H1 (cell line): Measurements from ENCODE around the gene SCARB1. TPM values are rescaled to one million over a fixed set of nuclear protein-coding genes. Genes with fewer than 3 reads are reported as not detected.

ENCODE experiments used
- CTCF ChIA-PET: fragments of 300-600 bp; sonication (Branson Sonifier 250); formaldehyde crosslinking; loops from one replicate; lab custom pipeline; 2021; ENCODE audit not compliant: partially characterized antibody; lab: Charles Lee
- POLR2A ChIA-PET: fragments of 300-600 bp; sonication (Branson Sonifier 250); formaldehyde crosslinking; loops from one replicate; lab custom pipeline; 2021; ENCODE audit warnings: inconsistent platforms; ENCODE audit not compliant: partially characterized antibody; lab: Charles Lee
- DNase-seq, 2 experiments: peaks; one replicate each; pipeline versions ENCODE4 v3.0.0 to v3.0.0-alpha.2; 2010 to 2022; ENCODE audit warnings: low spot score in 2 of 2, low read depth in 1 of 2, mixed read lengths in 1 of 2
- FAIRE-seq: peaks from 2 replicates; lab custom pipeline; 2011; peaks lifted over from hg19 to GRCh38; lab: Jason Lieb, UNC
- H2AFZ ChIP-seq: 2 replicates; pipeline ENCODE4 v1.8.1; 2012; ENCODE audit warnings: low read length, inconsistent platforms
- H2AK5ac ChIP-seq: 2 replicates; pipeline ENCODE4 v1.6.1; 2013; ENCODE audit warnings: low read depth, low read length
- H2BK120ac ChIP-seq: replicated peaks from 2 replicates; pipeline ENCODE3; 2013; ENCODE audit warnings: low read depth, low read length, inconsistent platforms
- H2BK12ac ChIP-seq: 2 replicates; pipeline ENCODE4 v1.6.1; 2013; ENCODE audit warnings: low read depth, low read length
- H2BK15ac ChIP-seq: 2 replicates; pipeline ENCODE4 v1.6.1; 2013; ENCODE audit warnings: low read length
- H2BK20ac ChIP-seq: 2 replicates; pipeline ENCODE4 v1.6.1; 2013; ENCODE audit warnings: low read length
- H2BK5ac ChIP-seq: 2 replicates; pipeline ENCODE4 v1.6.1; 2013; ENCODE audit warnings: low read depth, low read length
- H3K14ac ChIP-seq: 2 replicates; pipeline ENCODE4 v1.6.1; 2013; ENCODE audit warnings: inconsistent platforms; ENCODE audit not compliant: insufficient read length
- H3K18ac ChIP-seq: 2 replicates; pipeline ENCODE4 v1.6.1; 2013; ENCODE audit warnings: low read length; ENCODE audit errors: extremely low read depth
- H3K23ac ChIP-seq: 2 replicates; pipeline ENCODE4 v1.6.1; 2013; ENCODE audit warnings: inconsistent platforms; ENCODE audit not compliant: insufficient read length
- H3K23me2 ChIP-seq: 2 replicates; pipeline ENCODE4 v1.6.1; 2013; ENCODE audit warnings: low read depth, low read length
- H3K27ac ChIP-seq: 2 replicates; pipeline ENCODE4 v1.6.1; 2011; ENCODE audit warnings: low read depth, low read length, inconsistent platforms
- H3K27me3 ChIP-seq, 4 experiments: replicated peaks in 1 of 4; 1 replicate in 1 of 4; 2 replicates in 3 of 4; pipeline versions ENCODE4 v1.6.1 to v1.8.1; 2011 to 2013; ENCODE audit warnings: low read length in 3 of 4, mild to moderate bottlenecking in 3 of 4, inconsistent platforms in 2 of 4, mixed read lengths in 2 of 4, moderate library complexity in 1 of 4; ENCODE audit not compliant: control insufficient read depth in 3 of 4, insufficient read depth in 3 of 4; ENCODE audit errors: extremely low read depth in 1 of 4
- H3K36me3 ChIP-seq, 4 experiments: 2 replicates each; pipeline versions ENCODE4 v1.6.1 to v1.8.1; 2011 to 2013; ENCODE audit warnings: mild to moderate bottlenecking in 4 of 4, low read length in 3 of 4, moderate library complexity in 2 of 4, control low read depth in 1 of 4, inconsistent platforms in 1 of 4; ENCODE audit not compliant: insufficient read depth in 4 of 4, control insufficient read depth in 2 of 4
- H3K4ac ChIP-seq: replicated peaks from 2 replicates; pipeline ENCODE3; 2013; ENCODE audit warnings: low read length, low read depth, mixed read lengths, inconsistent platforms; ENCODE audit not compliant: insufficient read length
- H3K4me1 ChIP-seq, 4 experiments: replicated peaks in 1 of 4; 1 replicate in 1 of 4; 2 replicates in 3 of 4; pipeline versions ENCODE4 v1.6.1 to v1.8.1; 2011 to 2013; ENCODE audit warnings: low read length in 3 of 4, inconsistent platforms in 2 of 4, mixed read lengths in 1 of 4; ENCODE audit not compliant: insufficient read depth in 4 of 4, control insufficient read depth in 3 of 4
- H3K4me2 ChIP-seq, 2 experiments: 2 replicates each; pipeline versions ENCODE4 v1.6.1 to v1.8.1; 2011 to 2013; ENCODE audit warnings: low read depth in 2 of 2, low read length in 2 of 2, control low read depth in 1 of 2, inconsistent platforms in 1 of 2, mild to moderate bottlenecking in 1 of 2; ENCODE audit not compliant: insufficient read depth in 1 of 2
- H3K4me3 ChIP-seq, 4 experiments: fragments of 200-600, 300-600 bp in 1 of 4; sonication (generic), shearing (Covaris generic), sonication (Bioruptor Twin) in 1 of 4; 2 replicates each; pipeline versions ENCODE4 v1.5.1 to v1.8.1; 2011 to 2016; ENCODE audit warnings: low read length in 4 of 4, low read depth in 3 of 4, control low read depth in 2 of 4, inconsistent platforms in 2 of 4, mild to moderate bottlenecking in 2 of 4, mixed read lengths in 1 of 4, moderate library complexity in 1 of 4; ENCODE audit not compliant: insufficient read depth in 2 of 4; ENCODE audit errors: extremely low read depth in 1 of 4
- H3K56ac ChIP-seq: replicated peaks from 2 replicates; pipeline ENCODE3; 2013; ENCODE audit warnings: low read depth, mild to moderate bottlenecking, mixed read lengths, low read length, inconsistent platforms; ENCODE audit not compliant: insufficient read length
- H3K79me1 ChIP-seq: 2 replicates; pipeline ENCODE4 v1.6.1; 2013; ENCODE audit warnings: low read depth, low read length, control low read depth
- H3K79me2 ChIP-seq, 2 experiments: 2 replicates each; pipeline versions ENCODE4 v1.6.1 to v1.8.1; 2012 to 2013; ENCODE audit warnings: low read length in 2 of 2, mild to moderate bottlenecking in 2 of 2, inconsistent platforms in 1 of 2; ENCODE audit not compliant: insufficient read depth in 2 of 2, control insufficient read depth in 1 of 2
- H3K9ac ChIP-seq, 4 experiments: replicated peaks in 1 of 4; 1 replicate in 1 of 4; 2 replicates in 3 of 4; pipeline versions ENCODE4 v1.6.1 to v1.8.1; 2011 to 2013; ENCODE audit warnings: low read depth in 3 of 4, low read length in 3 of 4, control low read depth in 2 of 4, mild to moderate bottlenecking in 2 of 4, moderate library complexity in 2 of 4, inconsistent platforms in 1 of 4; ENCODE audit errors: extremely low read depth in 1 of 4
- H3K9me3 ChIP-seq, 2 experiments: 2 replicates each; pipeline versions ENCODE4 v1.6.1 to v1.8.1; 2012 to 2013; ENCODE audit warnings: mild to moderate bottlenecking in 2 of 2, moderate library complexity in 2 of 2, control low read depth in 1 of 2, inconsistent platforms in 1 of 2, low read depth in 1 of 2, low read length in 1 of 2, mixed read lengths in 1 of 2; ENCODE audit not compliant: insufficient read depth in 2 of 2
- H4K20me1 ChIP-seq, 2 experiments: replicated peaks in 1 of 2; 2 replicates each; pipeline versions ENCODE3 to v1.8.1; 2011 to 2013; ENCODE audit warnings: inconsistent platforms in 2 of 2, low read length in 2 of 2, mild to moderate bottlenecking in 1 of 2; ENCODE audit not compliant: insufficient read depth in 2 of 2, control insufficient read depth in 1 of 2
- H4K5ac ChIP-seq: 2 replicates; pipeline ENCODE4 v1.6.1; 2013; ENCODE audit warnings: low read length, low read depth, mixed read lengths, inconsistent platforms; ENCODE audit not compliant: insufficient read length
- H4K8ac ChIP-seq: 2 replicates; pipeline ENCODE4 v1.8.0; 2013; ENCODE audit warnings: mild to moderate bottlenecking, moderate library complexity, low read length, inconsistent platforms; ENCODE audit not compliant: insufficient read depth; ENCODE audit errors: extremely low read depth
- H4K91ac ChIP-seq: replicated peaks from 2 replicates; pipeline ENCODE3; 2013; ENCODE audit warnings: low read length, mixed read lengths, inconsistent platforms; ENCODE audit not compliant: insufficient read length
- ASH2L ChIP-seq: fragments of 200-600, 300-600 bp; sonication (generic); IDR thresholded peaks from one replicate; pipeline ENCODE4 v1.7.1; 2017; ENCODE audit warnings: low read length
- ATF3 ChIP-seq: IDR thresholded peaks from 2 replicates; pipeline ENCODE4 v1.6.1; 2011; ENCODE audit warnings: low read depth, mild to moderate bottlenecking, low read length; ENCODE audit not compliant: insufficient read depth
- CBX5 ChIP-seq: fragments of 300-800, 300-1000 bp; sonication (generic); IDR thresholded peaks from 2 replicates; pipeline ENCODE4 v1.7.1; 2016; ENCODE audit warnings: antibody characterized with exemption, low read length, low read depth
- GABPA ChIP-seq: IDR thresholded peaks from 2 replicates; pipeline ENCODE4 v1.6.1; 2011; ENCODE audit warnings: mild to moderate bottlenecking, low read length, moderate library complexity, borderline replicate concordance; ENCODE audit not compliant: insufficient read depth
- GTF2F1 ChIP-seq: IDR thresholded peaks from 2 replicates; pipeline ENCODE4 v1.6.1; 2012; ENCODE audit warnings: low read depth, low read length, improper control_type of control experiment, borderline replicate concordance
- JUN ChIP-seq: IDR thresholded peaks from 2 replicates; pipeline ENCODE4 v1.6.1; 2011; ENCODE audit warnings: low read depth, mild to moderate bottlenecking, improper control_type of control experiment, low read length
- KDM4A ChIP-seq: IDR thresholded peaks from one replicate; pipeline ENCODE4 v1.7.1; 2012; ENCODE audit warnings: low read depth, mild to moderate bottlenecking, moderate library complexity, low read length, inconsistent platforms; ENCODE audit not compliant: severe bottlenecking
- NRF1 ChIP-seq: IDR thresholded peaks from 2 replicates; pipeline ENCODE4 v1.6.1; 2011; ENCODE audit warnings: mild to moderate bottlenecking, low read depth, low read length, improper control_type of control experiment
- SIRT6 ChIP-seq: IDR thresholded peaks from one replicate; pipeline ENCODE4 v1.7.1; 2012; ENCODE audit warnings: low read length, inconsistent platforms
- SRF ChIP-seq: IDR thresholded peaks from 2 replicates; pipeline ENCODE4 v1.6.1; 2011; ENCODE audit warnings: mild to moderate bottlenecking, low read depth, low read length, moderate library complexity
- TBP ChIP-seq: IDR thresholded peaks from 2 replicates; pipeline ENCODE4 v1.6.1; 2011; ENCODE audit warnings: low read depth, low read length, improper control_type of control experiment
- WGBS, 2 experiments: shearing (Covaris generic) in 1 of 2; methylation state at CpG; one replicate each; pipeline versions ENCODE4 v1.1.6 to v1.1.7; 2013 to 2015; ENCODE audit warnings: low lambda C conversion rate in 2 of 2, mixed read lengths in 2 of 2, inconsistent platforms in 1 of 2, low coverage in 1 of 2, missing lambda C conversion rate in 1 of 2; ENCODE audit not compliant: insufficient replicate concordance in 2 of 2, insufficient coverage in 1 of 2, insufficient read length in 1 of 2; ENCODE audit errors: extremely low coverage in 1 of 2, missing lambda C conversion rate in 1 of 2; 5-methylcytosine and 5-hydroxymethylcytosine counted together
- polyA plus RNA-seq, 7 experiments: library from polyadenylated mRNA; depleted of rRNA in 3 of 7; stranded (reverse) in 5 of 7; unstranded in 2 of 7; fragments of >200 nt in 5 of 7; fragments of 200-250 nt in 2 of 7; gene quantifications; 1 replicate in 5 of 7; 2 replicates in 1 of 7; 4 replicates in 1 of 7; pipeline versions ENCODE4 v1.2.1 to v1.2.3, GENCODE V29; 2011 to 2013; ENCODE audit warnings: missing spikeins in 2 of 7, mixed read lengths in 2 of 7
- total RNA-seq: library from RNA; stranded (reverse); fragmentation: NEBNext Ultra II Directional; extraction: Animal tissue kit (Norgen Biotek cat#: 25700); gene quantifications from 2 replicates; pipeline ENCODE4 v1.2.1, GENCODE V29; 2021

Gene SCARB1
- total and polyA plus RNA-seq, 2 of the 8 experiments (the other 6 are each of a cell fraction or from before 2014, with no cell fraction given), result 45.3 to 57.1 TPM

- Histone ChIP-seq H3K27ac (no peak overlapping the region), H3K27me3 (no peaks in the 10 kb centered on the region), H3K4me2 (no peak overlapping the region), H3K4me1 (peaks cover 0 to 8% (median 6%) of the 10 kb centered on the region in 4 experiments; a peak in 5 of 7 replicates), H4K8ac (no peak overlapping the region), H4K5ac (no peak overlapping the region), H3K23me2 (no peaks in the 10 kb centered on the region), H2AFZ (no peak overlapping the region), H2AK5ac (no peak overlapping the region; the same call in 1 of the 2 replicates), H3K4ac (no peak overlapping the region), H3K14ac (no peak overlapping the region), H3K79me1 (peaks cover 10% of the 10 kb centered on the region; the same call in 1 of the 2 replicates), H3K18ac (no peak overlapping the region), H2BK120ac (no peak overlapping the region), H3K4me3 (no peak overlapping the region), H2BK12ac (no peak overlapping the region), H2BK20ac (no peak overlapping the region), H3K36me3 (no peaks in the 10 kb centered on the region), H3K9ac (no peak overlapping the region), H3K56ac (no peak overlapping the region), H4K91ac (no peak overlapping the region), H2BK15ac (no peak overlapping the region), H3K9me3 (no peaks in the 10 kb centered on the region), H2BK5ac (no peak overlapping the region), H3K23ac (no peak overlapping the region), H4K20me1 (no peaks in the 10 kb centered on the region), H3K79me2 (no peaks in the 10 kb centered on the region; a peak in 1 of 4 replicates)
- 88% methylated on average over 16 of the region's 16 CpGs; no CpG with 5 or more reads in 1 of the 2 experiments for WGBS, 2 experiments
- ChIA-PET CTCF (interaction anchor here (0.6 to 2.9 kb wide), 5 partner anchors 12 to 98 kb away, joined by 3 to 10 read pairs (median 4); no protein-coding TSS in a partner anchor), POLR2A (interaction anchor here (1.4 to 2.0 kb wide), 3 partner anchors 9 to 71 kb away, joined by 4 to 6 read pairs (median 5); partner anchors contain the start of gene UBC)
- no peak for TF ChIP-seq TBP
- no peak for TF ChIP-seq CBX5
- no peak for TF ChIP-seq SIRT6
- no peak for TF ChIP-seq ATF3
- no peak for TF ChIP-seq NRF1
- no peak for TF ChIP-seq SRF
- TF ChIP-seq JUN, result no peak
- TF ChIP-seq KDM4A, result no peak
- TF ChIP-seq ASH2L, result no peak
- TF ChIP-seq GTF2F1, result no peak
- no peak for TF ChIP-seq GABPA
- FAIRE-seq (no peak), DNase-seq (no peak)
Measured at GRCh38 chr12:124842800-124843510, 20.7 kb downstream of the SCARB1 start.
